Right ventricle myocardium superior (tissue), 1 donor: ENCODE results near the gene CDC7. TPM values are rescaled to one million over a fixed set of nuclear protein-coding genes. Genes with fewer than 3 reads are reported as not detected.

Experiments
- ATAC-seq: fragments of 200-7000 bp; cut with Tn5 transposase; one replicate; pipeline ENCODE4 v1.9.1; 2020; ENCODE audit warnings: mild to moderate bottlenecking; ENCODE audit not compliant: poor library complexity
- DNase-seq: peaks from one replicate; pipeline ENCODE4 v3.0.0-alpha.2; 2020
- intact Hi-C: fragments of 100-400 bp; cut with DNase I; formaldehyde crosslinking; loops from one replicate; pipeline ENCODE4 v1.11.2; 2022
- total RNA-seq: library from RNA; stranded (reverse); fragmentation: NEBNext Ultra II Directional; extraction: Animal tissue kit (Norgen Biotek cat#: 25700); gene quantifications from one replicate; pipeline ENCODE4 v1.2.1, GENCODE V29; 2021
- donor health status: DM: no; HTN: yes; CAD: no; lungs with severe emphysema.

CDC7 gene
- total RNA-seq, 1 donor from 2014 or later = 0.89 TPM

DNA sequence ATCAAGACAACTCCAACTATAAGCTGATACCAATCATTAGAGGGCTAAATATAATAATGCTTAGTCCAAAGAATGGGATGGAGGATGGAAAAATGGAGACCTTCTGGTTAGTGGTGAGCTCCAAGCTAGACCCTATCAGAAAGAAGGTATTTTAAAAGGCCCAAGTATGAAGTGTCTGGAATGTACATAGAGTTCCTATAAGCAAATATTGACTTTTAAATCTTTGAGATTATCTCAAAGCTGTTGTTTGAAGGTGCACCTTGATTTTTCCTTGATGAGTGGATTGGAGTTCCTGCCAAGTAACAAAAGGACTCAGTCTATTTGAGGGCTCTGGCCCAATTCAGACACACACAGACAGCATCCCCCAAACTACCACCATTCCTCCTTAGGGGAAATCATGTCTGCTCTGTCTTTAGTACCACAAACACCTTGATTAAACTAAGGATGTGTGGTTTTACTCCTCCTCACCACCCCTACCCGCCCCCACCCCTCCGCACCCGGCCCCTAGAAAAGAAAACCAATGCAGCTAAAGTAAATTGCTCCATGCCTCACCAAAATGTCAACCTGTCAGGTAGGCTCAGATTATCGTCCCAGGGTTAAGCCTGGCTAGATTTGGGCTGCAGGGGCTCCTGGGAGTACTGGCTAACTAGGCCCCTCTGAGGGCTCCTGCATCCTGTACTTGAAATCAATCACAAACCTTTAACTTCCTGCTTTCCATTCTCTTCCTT lies 59.4 kb downstream of the CDC7 start:
- DNase-seq (no peak), ATAC-seq (no peak)
- intact Hi-C loops = no loop called here

- DNase-seq (no peak), ATAC-seq (peak; percentile 25)
- intact Hi-C loops = no loop called here
Measured at GRCh38 chr1:91564888-91565701, 64.4 kb downstream of the CDC7 start.

DNA sequence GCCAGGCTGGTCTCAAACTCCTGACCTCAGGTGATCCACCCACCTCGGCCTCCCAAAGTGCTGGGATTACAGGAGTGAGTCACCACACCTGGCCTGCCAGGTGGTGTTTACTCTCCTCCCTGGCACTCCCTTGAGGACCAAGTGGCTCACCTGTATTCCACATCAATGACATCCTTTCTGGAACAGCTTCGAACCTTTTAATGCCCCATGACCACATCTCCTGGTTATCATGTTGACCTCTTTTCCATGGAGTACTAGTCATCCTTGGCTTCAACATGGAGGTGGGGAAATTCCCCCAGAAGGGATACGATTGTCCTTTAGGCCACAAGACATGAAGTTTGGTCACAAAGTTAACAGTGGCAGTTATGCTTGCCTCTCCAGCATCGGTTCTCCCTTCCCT lies 66.9 kb downstream of the CDC7 start:
- ATAC-seq (no peak), DNase-seq (no peak)
- intact Hi-C loops = no loop called here

DNA sequence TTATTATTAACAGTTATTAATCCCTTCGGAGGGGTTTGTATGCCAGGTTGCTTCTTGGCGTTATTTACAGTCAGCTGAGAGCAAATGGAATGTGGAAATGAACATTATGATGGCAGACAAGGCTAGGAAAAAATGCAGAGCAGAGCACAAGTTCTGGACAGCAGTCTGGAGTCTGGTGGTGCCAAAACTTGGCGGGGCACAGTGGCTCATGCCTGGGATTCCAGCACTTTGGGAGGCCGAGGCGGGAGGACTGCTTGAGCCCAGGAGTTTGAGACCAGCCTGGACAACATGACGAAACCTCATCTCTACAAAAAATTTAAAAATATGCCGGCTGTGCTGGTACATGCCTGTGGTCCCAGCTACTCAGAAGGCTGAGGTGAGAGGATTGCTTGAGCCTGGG lies 67.6 kb downstream of the CDC7 start:
- DNase-seq (no peak), ATAC-seq (no peak)
- intact Hi-C loops = no loop called here

DNA sequence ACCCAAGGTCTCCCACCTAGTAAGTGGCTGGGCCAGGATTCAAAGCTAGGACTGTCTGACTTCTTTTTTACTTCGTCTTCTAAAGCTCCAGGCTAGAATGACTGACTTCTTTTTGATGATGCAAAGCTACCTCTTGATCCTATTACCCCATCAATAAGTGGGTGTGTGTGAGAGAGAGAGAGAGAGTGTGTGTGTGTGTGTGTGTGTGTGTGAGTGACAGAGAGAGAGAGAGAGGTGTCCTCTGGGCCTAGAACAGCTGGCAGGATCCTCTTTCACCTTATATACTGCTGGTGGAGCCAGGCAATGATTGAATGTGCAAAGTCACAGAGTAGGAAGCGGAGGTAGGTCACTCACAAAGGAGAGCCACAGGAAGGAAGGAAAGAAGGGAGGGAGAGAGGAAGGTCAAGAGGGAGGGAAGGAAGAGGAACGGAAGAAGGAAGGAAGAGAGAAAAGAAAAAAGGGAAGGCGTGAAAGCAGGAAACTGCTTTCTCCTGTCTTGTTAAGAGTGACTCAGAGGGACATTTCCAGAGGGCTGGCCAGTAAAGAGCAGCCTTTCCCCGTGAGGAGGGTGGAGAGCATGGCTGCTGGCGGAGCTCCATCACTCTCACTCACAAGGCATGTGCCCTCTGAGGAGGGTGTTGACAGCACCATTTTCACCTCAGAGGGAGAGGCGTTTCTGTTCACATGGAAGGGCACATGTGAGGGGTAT lies 68.9 kb downstream of the CDC7 start:
- ATAC-seq = peak; percentile 97
- intact Hi-C loops = no loop called here
- DNase-seq = peak; percentile 91

DNA sequence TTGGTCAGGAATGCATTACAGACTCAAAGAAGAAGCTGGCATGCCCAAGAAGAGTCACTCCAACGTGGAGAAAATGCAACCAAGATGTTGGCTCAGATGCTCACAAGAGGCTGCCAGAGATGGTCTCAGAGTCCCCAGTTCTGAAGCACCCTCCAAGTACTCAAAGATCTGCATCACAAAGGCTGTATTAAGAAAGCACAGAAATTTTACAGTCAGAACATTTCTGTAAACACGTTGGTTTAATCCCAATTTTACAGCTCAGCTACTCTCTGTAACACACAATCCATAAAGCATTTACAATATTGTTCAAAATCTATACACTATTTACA lies 69.4 kb downstream of the CDC7 start:
- no peak for ATAC-seq
- intact Hi-C loops = no loop called here
- DNase-seq = no peak

GRCh38 chr1:91572044-91572443 lies 71.4 kb downstream of the CDC7 start:
- DNase-seq = no peak
- peak; percentile 1 for ATAC-seq
- intact Hi-C loops = no loop called here

Other genes starting within 250 kb of the CDC7 start
- 2.1 TPM for gene HFM1, start 96.0 kb upstream of the CDC7 start, total RNA-seq